Duodenal mucosa (tissue), 2 donors: Measurements from ENCODE around the gene GADL1.

Experiments used
- H3K27ac ChIP-seq: one replicate; pipeline ENCODE4 v1.7.0; 2013; ENCODE audit warnings: low read depth, low read length
- H3K27me3 ChIP-seq, 2 donors: one replicate each; pipeline ENCODE4 v1.7.0; 2013; ENCODE audit warnings: low read length in 2 of 2, control low read depth in 1 of 2; ENCODE audit not compliant: insufficient read depth in 2 of 2, control insufficient read depth in 1 of 2
- H3K36me3 ChIP-seq, 2 donors: one replicate each; pipeline ENCODE4 v1.7.0; 2013; ENCODE audit warnings: low read length in 2 of 2, control low read depth in 1 of 2; ENCODE audit not compliant: insufficient read depth in 2 of 2, control insufficient read depth in 1 of 2
- H3K4me1 ChIP-seq, 2 donors: one replicate each; pipeline ENCODE4 v1.7.0; 2013; ENCODE audit warnings: low read length in 2 of 2, control low read depth in 1 of 2; ENCODE audit not compliant: insufficient read depth in 2 of 2, control insufficient read depth in 1 of 2
- H3K4me3 ChIP-seq, 2 donors: one replicate each; pipeline ENCODE4 v1.7.0; 2013; ENCODE audit warnings: low read length in 2 of 2, low read depth in 1 of 2
- H3K9ac ChIP-seq, 2 donors: one replicate each; pipeline ENCODE4 v1.7.0; 2013; ENCODE audit warnings: low read length in 2 of 2, low read depth in 1 of 2
- H3K9me3 ChIP-seq, 2 donors: one replicate each; pipeline ENCODE4 v1.7.0; 2013; ENCODE audit warnings: low read length in 2 of 2, control low read depth in 1 of 2; ENCODE audit not compliant: control insufficient read depth in 1 of 2

The GADL1 gene

DNA sequence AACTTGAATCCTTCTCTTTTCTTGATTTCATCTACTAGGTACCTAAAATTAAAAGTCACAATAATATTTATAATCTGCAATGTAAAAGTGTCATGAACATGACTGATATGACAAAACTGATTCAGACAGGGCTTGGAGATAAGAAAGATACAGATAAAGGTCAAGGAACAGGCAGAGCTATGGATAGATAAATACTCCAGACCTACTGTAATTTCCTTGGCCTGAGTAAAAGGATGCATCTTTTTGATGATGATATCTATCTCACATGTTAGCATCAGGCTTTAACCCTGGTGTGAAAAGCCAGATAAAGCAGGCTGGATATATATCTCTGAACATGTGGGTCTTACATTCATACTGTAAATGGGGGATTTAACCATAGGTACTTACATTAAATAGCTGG is 108.1 kb downstream of the GADL1 start:
- Histone ChIP-seq H3K27me3 (no peaks in the 10 kb centered on the region), H3K9ac (no peak overlapping the region), H3K27ac (no peak overlapping the region), H3K4me3 (no peak overlapping the region), H3K36me3 (no peaks in the 10 kb centered on the region), H3K4me1 (no peaks in the 10 kb centered on the region), H3K9me3 (no peaks in the 10 kb centered on the region)

- H3K4me3 ChIP-seq, result no peak overlapping the region
- no peaks in the 10 kb centered on the region for H3K9me3 ChIP-seq
- no peak overlapping the region for H3K27ac ChIP-seq
- H3K9ac ChIP-seq, result no peak overlapping the region
- no peaks in the 10 kb centered on the region for H3K36me3 ChIP-seq
- no peaks in the 10 kb centered on the region for H3K4me1 ChIP-seq
- no peaks in the 10 kb centered on the region for H3K27me3 ChIP-seq
These were observed 114.7 kb downstream of the GADL1 start for GRCh38 chr3:30779686-30780287.

- no peak overlapping the region for H3K4me3 ChIP-seq
- H3K27ac ChIP-seq, result no peak overlapping the region
- H3K9me3 ChIP-seq, result no peaks in the 10 kb centered on the region
- H3K4me1 ChIP-seq, result no peaks in the 10 kb centered on the region
- H3K27me3 ChIP-seq, result no peaks in the 10 kb centered on the region
- no peak overlapping the region for H3K9ac ChIP-seq
- H3K36me3 ChIP-seq, result no peaks in the 10 kb centered on the region
These were observed 115.5 kb downstream of the GADL1 start for GRCh38 chr3:30778933-30779332.

- Histone ChIP-seq H3K27me3 (no peaks in the 10 kb centered on the region), H3K9me3 (no peaks in the 10 kb centered on the region), H3K27ac (no peak overlapping the region), H3K36me3 (no peaks in the 10 kb centered on the region), H3K4me3 (no peak overlapping the region), H3K4me1 (no peaks in the 10 kb centered on the region), H3K9ac (no peak overlapping the region)
These were observed 116.9 kb downstream of the GADL1 start for GRCh38 chr3:30777426-30778113.

- Histone ChIP-seq H3K36me3 (no peaks in the 10 kb centered on the region), H3K27ac (no peak overlapping the region), H3K27me3 (no peaks in the 10 kb centered on the region), H3K4me1 (no peaks in the 10 kb centered on the region), H3K4me3 (no peak overlapping the region), H3K9me3 (no peaks in the 10 kb centered on the region), H3K9ac (no peak overlapping the region)
These were observed 118.2 kb downstream of the GADL1 start for GRCh38 chr3:30776186-30776815.

DNA sequence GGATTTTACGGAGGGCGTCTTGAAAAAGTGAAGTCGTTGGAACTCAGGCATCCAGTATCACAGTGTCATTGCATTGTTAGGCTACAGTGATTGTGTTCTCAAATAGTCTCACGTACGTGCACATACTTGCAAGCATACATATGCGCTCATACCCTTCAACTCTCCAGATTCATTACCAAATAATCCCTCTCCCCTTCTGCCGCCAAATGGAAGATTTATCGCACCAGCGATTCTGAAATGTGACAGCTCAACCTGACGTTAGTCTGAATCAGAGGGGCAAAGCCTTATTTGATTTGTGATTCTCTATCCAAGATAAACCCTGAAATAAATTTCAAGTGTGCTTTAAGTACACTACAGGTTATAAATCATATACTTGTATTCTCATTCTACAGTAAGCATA is 119.4 kb downstream of the GADL1 start:
- Histone ChIP-seq H3K9me3 (no peaks in the 10 kb centered on the region), H3K27me3 (no peaks in the 10 kb centered on the region), H3K9ac (no peak overlapping the region), H3K4me3 (no peak overlapping the region), H3K36me3 (no peaks in the 10 kb centered on the region), H3K4me1 (no peaks in the 10 kb centered on the region), H3K27ac (no peak overlapping the region)

DNA sequence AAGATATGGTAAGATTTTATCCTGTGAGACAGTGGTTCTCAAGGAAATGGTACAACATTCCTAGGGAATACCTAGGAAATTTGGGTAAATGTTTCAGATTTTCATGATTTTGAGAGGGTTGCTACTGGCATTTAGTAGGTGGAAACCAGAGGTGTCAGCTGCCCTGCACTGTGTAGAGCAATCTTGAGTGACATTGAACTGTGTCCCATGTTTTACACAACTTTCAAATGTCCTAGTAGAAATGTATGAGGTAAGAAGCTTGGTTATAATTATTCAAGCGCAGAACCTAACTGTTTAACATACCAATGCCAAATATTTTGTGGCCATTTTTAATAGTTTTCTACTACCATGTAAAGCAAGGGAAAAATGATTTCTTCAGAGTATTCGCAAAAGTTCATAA is 120.4 kb downstream of the GADL1 start:
- no peaks in the 10 kb centered on the region for H3K27me3 ChIP-seq
- no peak overlapping the region for H3K9ac ChIP-seq
- no peak overlapping the region for H3K27ac ChIP-seq
- H3K4me1 ChIP-seq, result no peaks in the 10 kb centered on the region
- H3K36me3 ChIP-seq, result no peaks in the 10 kb centered on the region
- no peaks in the 10 kb centered on the region for H3K9me3 ChIP-seq
- no peak overlapping the region for H3K4me3 ChIP-seq

DNA sequence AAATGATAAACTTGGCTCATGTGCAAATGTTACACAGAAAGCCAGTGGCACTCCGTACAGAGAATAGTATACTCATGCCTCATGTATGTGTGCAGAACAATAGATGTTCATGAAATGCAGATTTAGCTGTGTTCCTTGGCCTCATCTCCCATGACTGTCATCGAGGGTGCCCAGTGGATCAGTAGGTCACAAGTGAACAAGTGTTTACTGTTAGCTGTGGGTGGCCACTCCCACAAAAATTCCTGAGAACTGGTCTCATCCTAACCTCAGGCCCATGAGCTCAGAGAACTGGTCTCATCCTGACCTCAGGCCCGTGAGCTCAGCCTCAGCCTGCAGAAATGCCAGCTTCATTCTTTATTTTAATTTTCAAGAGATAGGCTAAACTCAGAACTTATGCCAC is 124.1 kb downstream of the GADL1 start:
- no peak overlapping the region for H3K4me3 ChIP-seq
- H3K9ac ChIP-seq, result no peak overlapping the region
- no peak overlapping the region for H3K27ac ChIP-seq
- H3K27me3 ChIP-seq, result no peaks in the 10 kb centered on the region
- no peaks in the 10 kb centered on the region for H3K4me1 ChIP-seq
- H3K9me3 ChIP-seq, result no peaks in the 10 kb centered on the region
- no peaks in the 10 kb centered on the region for H3K36me3 ChIP-seq

- Histone ChIP-seq H3K4me3 (no peak overlapping the region), H3K36me3 (no peaks in the 10 kb centered on the region), H3K27ac (no peak overlapping the region), H3K9ac (no peak overlapping the region), H3K27me3 (no peaks in the 10 kb centered on the region), H3K9me3 (no peaks in the 10 kb centered on the region), H3K4me1 (no peaks in the 10 kb centered on the region)
These were observed 125.5 kb downstream of the GADL1 start for GRCh38 chr3:30768703-30769550.

DNA sequence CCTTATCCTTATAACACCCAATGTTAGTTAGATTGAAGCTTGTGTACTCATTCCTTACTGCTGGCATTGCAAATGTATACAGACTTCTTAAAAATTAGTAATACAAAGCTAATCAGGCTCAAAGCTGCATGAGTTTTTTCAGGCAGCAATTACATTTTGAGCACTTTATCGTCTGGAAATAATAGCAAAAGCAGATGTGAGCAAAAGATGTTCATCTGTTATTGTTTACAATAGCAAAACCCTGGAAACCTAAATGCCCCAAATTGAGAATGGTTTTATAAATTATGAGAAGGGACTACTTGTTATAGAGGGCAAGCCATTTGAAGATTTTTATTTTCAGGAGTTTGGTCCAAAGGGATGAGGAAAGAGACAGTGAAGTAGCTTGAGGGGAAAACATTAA is 126.4 kb downstream of the GADL1 start:
- no peak overlapping the region for H3K9ac ChIP-seq
- no peak overlapping the region for H3K4me3 ChIP-seq
- H3K36me3 ChIP-seq, result no peaks in the 10 kb centered on the region

More for the DNA sequence above, 126.4 kb downstream of the GADL1 start:
- no peaks in the 10 kb centered on the region for H3K4me1 ChIP-seq
- no peak overlapping the region for H3K27ac ChIP-seq
- no peaks in the 10 kb centered on the region for H3K27me3 ChIP-seq
- no peaks in the 10 kb centered on the region for H3K9me3 ChIP-seq
